ENCODE measurements around the gene STARD13.

The STARD13 gene

GRCh38 chr13:33158816-33159215 is 126.7 kb downstream of the STARD13 start:
- Histone ChIP-seq H3K36me3 (ENCODE audit: control insufficient read depth, insufficient read depth, low read length) (no peaks in the 10 kb centered on the region), H3K4me1 (ENCODE audit: control insufficient read depth, insufficient read depth, low read length, poor library complexity, severe bottlenecking) (no peaks in the 10 kb centered on the region), H3K9me3 (ENCODE audit: control insufficient read depth, low read length) (no peaks in the 10 kb centered on the region), H3K27me3 (replicated peaks; ENCODE audit: control insufficient read depth, insufficient read depth, low read length, poor library complexity, severe bottlenecking) (no peaks in the 10 kb centered on the region), H3K27ac (ENCODE audit: insufficient read depth, low read length, poor library complexity, severe bottlenecking) (no peak overlapping the region), H3K4me3 (ENCODE audit: insufficient read depth, low read depth, low read length, poor library complexity, severe bottlenecking) (no peak overlapping the region)
- DNase-seq: no peak

DNA sequence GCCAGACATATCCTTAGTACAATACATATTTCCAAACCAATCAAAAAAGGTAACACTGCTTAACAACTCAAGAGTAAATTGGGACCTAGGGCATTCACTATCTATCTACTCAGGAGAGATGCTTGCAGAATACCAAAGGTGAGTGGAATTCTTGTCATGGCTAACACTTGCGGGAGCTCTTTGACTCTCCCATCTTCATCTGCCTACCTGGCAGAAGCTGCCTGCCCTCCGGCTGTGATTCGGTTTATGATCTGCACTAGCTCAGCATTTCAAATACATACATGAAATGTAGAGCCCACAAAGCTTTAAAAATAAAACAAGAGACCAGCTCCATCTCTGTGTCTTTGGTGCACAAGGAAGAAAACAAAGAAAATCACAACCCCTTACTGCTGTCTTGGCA is 127.3 kb downstream of the STARD13 start:
- Histone ChIP-seq H3K4me1 (ENCODE audit: control insufficient read depth, insufficient read depth, low read length, poor library complexity, severe bottlenecking) (no peaks in the 10 kb centered on the region), H3K27ac (ENCODE audit: insufficient read depth, low read length, poor library complexity, severe bottlenecking) (no peak overlapping the region)

GRCh38 chr13:33154911-33155310 is 130.6 kb downstream of the STARD13 start:
- H3K36me3 ChIP-seq (ENCODE audit: control insufficient read depth, insufficient read depth, low read length): no peaks in the 10 kb centered on the region
- no peaks in the 10 kb centered on the region for H3K4me1 ChIP-seq (ENCODE audit: control insufficient read depth, insufficient read depth, low read length, poor library complexity, severe bottlenecking)
- H3K9me3 ChIP-seq (ENCODE audit: control insufficient read depth, low read length): no peaks in the 10 kb centered on the region
- H3K4me3 ChIP-seq (ENCODE audit: insufficient read depth, low read depth, low read length, poor library complexity, severe bottlenecking): no peak overlapping the region
- no peak for DNase-seq
- H3K27ac ChIP-seq (ENCODE audit: insufficient read depth, low read length, poor library complexity, severe bottlenecking): no peak overlapping the region
- H3K27me3 ChIP-seq (replicated peaks; ENCODE audit: control insufficient read depth, insufficient read depth, low read length, poor library complexity, severe bottlenecking): no peaks in the 10 kb centered on the region

More for the DNA sequence above, 127.3 kb downstream of the STARD13 start:
- Histone ChIP-seq H3K27me3 (replicated peaks; ENCODE audit: control insufficient read depth, insufficient read depth, low read length, poor library complexity, severe bottlenecking) (no peaks in the 10 kb centered on the region), H3K9me3 (ENCODE audit: control insufficient read depth, low read length) (no peaks in the 10 kb centered on the region), H3K36me3 (ENCODE audit: control insufficient read depth, insufficient read depth, low read length) (no peaks in the 10 kb centered on the region), H3K4me3 (ENCODE audit: insufficient read depth, low read depth, low read length, poor library complexity, severe bottlenecking) (no peak overlapping the region)
- no peak for DNase-seq

DNA sequence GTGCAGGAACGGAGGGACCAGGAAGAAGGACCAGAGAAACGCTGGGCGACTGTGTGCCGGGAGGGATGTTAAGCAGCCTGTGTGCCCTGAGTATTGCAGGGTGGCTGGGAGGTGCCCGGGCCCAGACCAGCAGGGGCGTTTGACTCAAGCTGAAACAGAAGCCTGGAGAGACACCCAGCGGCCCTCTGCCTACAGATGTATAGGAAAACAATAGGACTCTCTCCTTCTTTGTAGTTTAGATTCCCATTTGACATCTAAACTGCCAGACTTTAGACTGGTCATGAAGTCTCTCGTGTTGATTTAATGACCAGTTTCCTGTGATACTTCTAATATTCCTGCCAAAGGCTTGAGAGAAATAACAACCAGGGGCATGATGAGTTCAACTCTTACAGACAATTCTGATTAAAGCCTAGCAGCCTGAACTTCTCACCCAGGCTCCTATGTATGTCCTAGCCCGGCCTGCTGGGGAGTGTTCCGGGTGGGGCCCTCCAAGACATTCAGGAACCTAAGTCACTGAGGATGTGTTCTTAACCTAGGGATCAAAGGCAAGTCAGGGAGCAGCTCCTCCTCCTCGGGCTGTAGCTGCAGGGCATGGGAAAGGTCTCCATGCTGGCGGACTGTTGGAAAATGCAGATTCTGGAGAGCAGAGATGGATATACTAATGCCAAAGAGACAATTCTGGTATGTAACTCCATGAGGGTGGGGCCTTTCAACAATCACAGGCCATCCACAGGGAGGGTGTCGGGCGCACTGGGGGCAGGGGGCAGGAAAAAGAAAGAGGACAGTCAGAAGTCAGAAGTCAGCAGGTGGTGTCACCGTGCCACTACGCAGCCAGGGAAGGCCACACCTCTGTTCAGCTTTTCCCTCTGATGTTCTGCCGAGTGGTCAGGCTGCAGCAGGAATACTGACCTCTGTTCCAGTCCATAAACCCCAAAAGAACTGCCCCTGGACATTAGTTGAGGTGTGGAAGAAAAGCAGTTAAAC is 131.8 kb downstream of the STARD13 start:
- Histone ChIP-seq H3K4me3 (ENCODE audit: insufficient read depth, low read depth, low read length, poor library complexity, severe bottlenecking) (no peak overlapping the region), H3K9me3 (ENCODE audit: control insufficient read depth, low read length) (no peaks in the 10 kb centered on the region), H3K4me1 (ENCODE audit: control insufficient read depth, insufficient read depth, low read length, poor library complexity, severe bottlenecking) (no peaks in the 10 kb centered on the region), H3K36me3 (ENCODE audit: control insufficient read depth, insufficient read depth, low read length) (no peaks in the 10 kb centered on the region), H3K27ac (ENCODE audit: insufficient read depth, low read length, poor library complexity, severe bottlenecking) (no peak overlapping the region), H3K27me3 (replicated peaks; ENCODE audit: control insufficient read depth, insufficient read depth, low read length, poor library complexity, severe bottlenecking) (no peaks in the 10 kb centered on the region)
- no peak for DNase-seq

GRCh38 chr13:33152389-33152788 is 133.2 kb downstream of the STARD13 start:
- H3K9me3 ChIP-seq (ENCODE audit: control insufficient read depth, low read length): no peaks in the 10 kb centered on the region
- H3K36me3 ChIP-seq (ENCODE audit: control insufficient read depth, insufficient read depth, low read length): no peaks in the 10 kb centered on the region
- H3K4me1 ChIP-seq (ENCODE audit: control insufficient read depth, insufficient read depth, low read length, poor library complexity, severe bottlenecking): no peaks in the 10 kb centered on the region
- no peak for DNase-seq
- H3K4me3 ChIP-seq (ENCODE audit: insufficient read depth, low read depth, low read length, poor library complexity, severe bottlenecking): no peak overlapping the region
- H3K27me3 ChIP-seq (replicated peaks; ENCODE audit: control insufficient read depth, insufficient read depth, low read length, poor library complexity, severe bottlenecking): no peaks in the 10 kb centered on the region
- no peak overlapping the region for H3K27ac ChIP-seq (ENCODE audit: insufficient read depth, low read length, poor library complexity, severe bottlenecking)

DNA sequence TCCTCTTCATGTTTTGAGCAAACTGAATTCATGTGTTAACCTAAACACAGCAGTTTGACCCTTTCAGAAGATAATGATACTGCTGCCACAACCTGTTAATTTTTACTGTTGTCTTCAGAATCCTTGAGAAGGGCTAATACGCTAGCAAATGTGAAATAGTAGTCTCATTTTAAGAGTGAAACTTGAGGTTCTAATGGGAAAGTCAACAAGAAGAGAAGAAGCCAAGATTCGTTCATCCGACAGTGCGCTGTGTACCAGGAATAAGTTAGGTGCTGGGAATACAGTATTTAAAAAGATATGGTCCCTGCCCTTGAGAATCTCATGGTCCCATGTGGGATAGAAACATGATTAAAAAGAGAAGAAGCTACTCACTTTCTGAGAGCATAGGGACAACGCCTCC is 134.9 kb downstream of the STARD13 start:
- DNase-seq: no peak
- Histone ChIP-seq H3K27ac (ENCODE audit: insufficient read depth, low read length, poor library complexity, severe bottlenecking) (no peak overlapping the region), H3K4me3 (ENCODE audit: insufficient read depth, low read depth, low read length, poor library complexity, severe bottlenecking) (no peak overlapping the region), H3K9me3 (ENCODE audit: control insufficient read depth, low read length) (no peaks in the 10 kb centered on the region), H3K4me1 (ENCODE audit: control insufficient read depth, insufficient read depth, low read length, poor library complexity, severe bottlenecking) (no peaks in the 10 kb centered on the region), H3K27me3 (replicated peaks; ENCODE audit: control insufficient read depth, insufficient read depth, low read length, poor library complexity, severe bottlenecking) (no peaks in the 10 kb centered on the region), H3K36me3 (ENCODE audit: control insufficient read depth, insufficient read depth, low read length) (no peaks in the 10 kb centered on the region)

DNA sequence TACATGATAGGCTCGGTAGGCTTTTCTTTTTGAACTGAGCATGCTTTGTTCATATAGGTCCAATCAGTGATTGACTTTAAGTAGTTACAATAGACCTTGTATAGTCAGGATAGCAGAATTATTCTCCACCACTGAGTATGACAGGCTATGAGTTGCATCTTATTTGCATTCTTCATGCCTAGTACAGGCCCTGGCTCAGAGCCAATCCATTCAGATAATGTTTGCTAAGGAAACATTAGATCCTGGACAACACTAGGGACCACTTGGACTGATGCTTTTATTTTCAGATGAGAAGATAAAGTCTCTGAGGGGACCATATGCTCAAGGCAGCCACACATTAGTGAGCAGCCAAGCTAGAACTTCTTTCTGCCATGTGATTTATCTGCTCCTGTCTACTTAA is 135.4 kb downstream of the STARD13 start:
- no peaks in the 10 kb centered on the region for H3K36me3 ChIP-seq (ENCODE audit: control insufficient read depth, insufficient read depth, low read length)
- no peak for DNase-seq
- no peaks in the 10 kb centered on the region for H3K27me3 ChIP-seq (replicated peaks; ENCODE audit: control insufficient read depth, insufficient read depth, low read length, poor library complexity, severe bottlenecking)
- no peak overlapping the region for H3K4me3 ChIP-seq (ENCODE audit: insufficient read depth, low read depth, low read length, poor library complexity, severe bottlenecking)
- H3K27ac ChIP-seq (ENCODE audit: insufficient read depth, low read length, poor library complexity, severe bottlenecking): no peak overlapping the region
- no peaks in the 10 kb centered on the region for H3K4me1 ChIP-seq (ENCODE audit: control insufficient read depth, insufficient read depth, low read length, poor library complexity, severe bottlenecking)
- H3K9me3 ChIP-seq (ENCODE audit: control insufficient read depth, low read length): no peaks in the 10 kb centered on the region

GRCh38 chr13:33147832-33148231 is 137.7 kb downstream of the STARD13 start:
- H3K4me3 ChIP-seq (ENCODE audit: insufficient read depth, low read depth, low read length, poor library complexity, severe bottlenecking): no peak overlapping the region
- no peak overlapping the region for H3K27ac ChIP-seq (ENCODE audit: insufficient read depth, low read length, poor library complexity, severe bottlenecking)
- H3K4me1 ChIP-seq (ENCODE audit: control insufficient read depth, insufficient read depth, low read length, poor library complexity, severe bottlenecking): no peaks in the 10 kb centered on the region
- no peak for DNase-seq
- H3K36me3 ChIP-seq (ENCODE audit: control insufficient read depth, insufficient read depth, low read length): no peaks in the 10 kb centered on the region
- no peaks in the 10 kb centered on the region for H3K27me3 ChIP-seq (replicated peaks; ENCODE audit: control insufficient read depth, insufficient read depth, low read length, poor library complexity, severe bottlenecking)
- no peaks in the 10 kb centered on the region for H3K9me3 ChIP-seq (ENCODE audit: control insufficient read depth, low read length)

DNA sequence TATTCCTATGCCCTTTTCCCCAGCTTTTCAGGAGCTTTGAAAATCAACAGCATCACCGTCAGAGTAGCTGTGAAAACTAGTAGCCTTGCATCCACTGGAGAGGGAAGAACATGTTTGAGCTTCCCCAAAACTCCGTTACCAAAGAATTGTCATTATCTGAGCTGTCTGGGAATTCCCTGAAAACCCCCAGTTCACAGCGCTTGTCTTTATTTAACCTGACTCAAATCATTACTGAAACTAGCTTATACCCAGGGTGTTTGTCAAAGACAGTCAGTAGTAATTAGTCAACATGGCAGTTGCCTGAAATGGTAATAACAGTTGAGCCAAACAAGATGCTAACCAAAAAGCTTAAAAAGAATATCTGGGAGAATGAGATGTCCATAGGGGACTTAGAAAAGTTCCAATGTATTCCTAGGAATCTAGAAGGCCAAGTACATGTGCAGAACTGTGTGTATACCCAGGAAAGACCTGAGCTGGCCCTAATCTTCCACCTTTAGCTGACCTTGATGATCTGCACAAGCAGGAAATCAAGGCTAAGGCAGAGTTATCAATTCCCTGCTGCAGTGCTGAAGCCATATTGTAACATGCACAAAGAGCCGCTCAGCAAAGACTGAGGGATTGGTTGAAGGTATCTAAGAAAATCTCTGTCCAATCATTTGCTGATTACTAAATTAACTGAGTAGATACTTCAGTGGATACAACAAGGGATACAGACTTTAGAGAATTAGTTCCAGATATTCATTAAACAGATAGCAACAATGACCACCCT is 138.5 kb downstream of the STARD13 start:
- no peak for DNase-seq
- Histone ChIP-seq H3K9me3 (ENCODE audit: control insufficient read depth, low read length) (no peaks in the 10 kb centered on the region), H3K36me3 (ENCODE audit: control insufficient read depth, insufficient read depth, low read length) (no peaks in the 10 kb centered on the region), H3K4me1 (ENCODE audit: control insufficient read depth, insufficient read depth, low read length, poor library complexity, severe bottlenecking) (no peaks in the 10 kb centered on the region), H3K4me3 (ENCODE audit: insufficient read depth, low read depth, low read length, poor library complexity, severe bottlenecking) (no peak overlapping the region), H3K27ac (ENCODE audit: insufficient read depth, low read length, poor library complexity, severe bottlenecking) (no peak overlapping the region), H3K27me3 (replicated peaks; ENCODE audit: control insufficient read depth, insufficient read depth, low read length, poor library complexity, severe bottlenecking) (no peaks in the 10 kb centered on the region)

DNA sequence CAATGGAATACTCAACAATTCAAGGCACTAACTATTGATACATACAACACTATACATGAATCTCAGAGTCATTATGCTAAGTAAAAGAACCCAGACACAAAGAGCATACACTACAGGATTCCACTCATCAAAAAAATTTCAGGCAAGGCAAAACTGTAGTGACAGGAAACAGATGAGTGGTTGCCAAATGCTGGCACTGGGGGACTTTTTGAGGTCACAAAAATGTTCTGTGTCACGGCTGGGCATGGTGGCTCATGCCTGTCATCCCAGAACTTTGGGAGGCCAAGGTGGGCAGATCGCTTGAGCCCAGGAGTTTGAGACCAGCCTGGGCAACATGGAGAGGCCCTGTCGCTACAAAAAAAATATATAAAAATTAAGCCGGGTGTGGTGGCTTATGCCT is 139.9 kb downstream of the STARD13 start:
- Histone ChIP-seq H3K4me3 (ENCODE audit: insufficient read depth, low read depth, low read length, poor library complexity, severe bottlenecking) (no peak overlapping the region), H3K27me3 (replicated peaks; ENCODE audit: control insufficient read depth, insufficient read depth, low read length, poor library complexity, severe bottlenecking) (no peaks in the 10 kb centered on the region), H3K4me1 (ENCODE audit: control insufficient read depth, insufficient read depth, low read length, poor library complexity, severe bottlenecking) (no peaks in the 10 kb centered on the region), H3K36me3 (ENCODE audit: control insufficient read depth, insufficient read depth, low read length) (no peaks in the 10 kb centered on the region), H3K9me3 (ENCODE audit: control insufficient read depth, low read length) (no peaks in the 10 kb centered on the region), H3K27ac (ENCODE audit: insufficient read depth, low read length, poor library complexity, severe bottlenecking) (no peak overlapping the region)
- no peak for DNase-seq
